Liver (tissue), 3 donors: ENCODE measurements around the gene STAP2.

Experiments
- ATF3 ChIP-seq: IDR thresholded peaks from 2 replicates; pipeline ENCODE4 v1.6.1; 2016; ENCODE audit warnings: antibody characterized with exemption
- CTCF ChIP-seq: fragments of 150-350 bp; IDR thresholded peaks from 2 replicates; pipeline ENCODE4 v1.5.1; 2017; ENCODE audit warnings: improper control_type of control experiment, low read depth, low read length; ENCODE audit not compliant: missing input control
- EGR1 ChIP-seq, 2 donors: IDR thresholded peaks; 2 replicates each; pipeline ENCODE4 v1.6.1; 2016 to 2018; ENCODE audit warnings: antibody characterized with exemption in 2 of 2, low read depth in 2 of 2
- GABPA ChIP-seq, 2 donors: IDR thresholded peaks in 1 of 2; conservative IDR thresholded peaks in 1 of 2; 2 replicates each; pipeline ENCODE4 v1.6.1; 2016; ENCODE audit warnings: antibody characterized with exemption in 2 of 2, mild to moderate bottlenecking in 1 of 2, moderate library complexity in 1 of 2
- HNF4A ChIP-seq, 2 donors: conservative IDR thresholded peaks; 2 replicates each; pipeline ENCODE4 v1.6.1; 2016; ENCODE audit warnings: antibody characterized with exemption in 2 of 2, mild to moderate bottlenecking in 2 of 2
- JUND ChIP-seq, 2 donors: IDR thresholded peaks; 2 replicates each; pipeline ENCODE4 v1.6.1; 2016; ENCODE audit warnings: antibody characterized with exemption in 2 of 2
- MAX ChIP-seq: IDR thresholded peaks from 2 replicates; pipeline ENCODE4 v1.6.1; 2016; ENCODE audit warnings: antibody characterized with exemption
- RAD21 ChIP-seq, 2 donors: IDR thresholded peaks; 2 replicates each; pipeline ENCODE4 v1.6.1; 2016; ENCODE audit warnings: antibody characterized with exemption in 2 of 2, mild to moderate bottlenecking in 2 of 2
- REST ChIP-seq: IDR thresholded peaks from 2 replicates; pipeline ENCODE4 v1.6.1; 2016; ENCODE audit warnings: antibody characterized with exemption, mild to moderate bottlenecking
- SP1 ChIP-seq: IDR thresholded peaks from 2 replicates; pipeline ENCODE4 v1.6.1; 2018; ENCODE audit warnings: antibody characterized with exemption, mild to moderate bottlenecking
- TAF1 ChIP-seq: conservative IDR thresholded peaks from 2 replicates; pipeline ENCODE4 v1.6.1; 2016; ENCODE audit warnings: antibody characterized with exemption, mild to moderate bottlenecking
- YY1 ChIP-seq: IDR thresholded peaks from 2 replicates; pipeline ENCODE4 v1.6.1; 2016; ENCODE audit warnings: antibody characterized with exemption, mild to moderate bottlenecking
- ZBTB33 ChIP-seq: IDR thresholded peaks from 2 replicates; pipeline ENCODE4 v1.6.1; 2016; ENCODE audit warnings: antibody characterized with exemption
- donor health status: healthy.
- donor health status: healthy.

- TF ChIP-seq CTCF = no peak
- TF ChIP-seq TAF1 = no peak
- TF ChIP-seq SP1 = no peak
- no peak for TF ChIP-seq REST
- TF ChIP-seq ATF3 = no peak
- no peak for TF ChIP-seq HNF4A (conservative IDR thresholded peaks at IDR 0.05)
- no peak for TF ChIP-seq EGR1 (IDR thresholded peaks at IDR 0.05; ENCODE audit: low read depth in 2 of 2)
- no peak for TF ChIP-seq ZBTB33
- TF ChIP-seq RAD21 (IDR thresholded peaks at IDR 0.05) = no peak
- no peak for TF ChIP-seq MAX
- TF ChIP-seq JUND (IDR thresholded peaks at IDR 0.05) = no peak
- TF ChIP-seq GABPA (IDR thresholded peaks at IDR 0.05 in 1 of 2, conservative IDR thresholded peaks at IDR 0.05 in 1 of 2) = no peak
- no peak for TF ChIP-seq YY1
Measured at GRCh38 chr19:4350111-4350510, 11.5 kb upstream of the STAP2 start.
